Loucy (cell line): ENCODE results near the gene GIMAP8.

Experiments
- H2AFZ ChIP-seq: fragments of 200-600 bp; sonication (generic); 2 replicates; pipeline ENCODE4 v1.6.0; 2016; ENCODE audit warnings: antibody characterized with exemption, mild to moderate bottlenecking, low read length, moderate library complexity
- H3F3A ChIP-seq: fragments of 200-600 bp; 2 replicates; pipeline ENCODE4 v1.6.0; 2016; ENCODE audit warnings: antibody characterized with exemption, low read depth, mild to moderate bottlenecking
- H3K27me3 ChIP-seq: fragments of 200-600 bp; sonication (generic); 2 replicates; pipeline ENCODE4 v1.6.1; 2014; ENCODE audit warnings: low read length, mild to moderate bottlenecking; ENCODE audit not compliant: insufficient read depth, poor library complexity, severe bottlenecking
- H3K36me3 ChIP-seq: fragments of 200-600 bp; sonication (generic); 2 replicates; pipeline ENCODE4 v1.6.1; 2016; ENCODE audit warnings: low read length; ENCODE audit not compliant: insufficient read depth
- H3K4me1 ChIP-seq: fragments of 200-600 bp; sonication (generic); 2 replicates; pipeline ENCODE4 v1.5.1; 2014; ENCODE audit warnings: low read length, mild to moderate bottlenecking; ENCODE audit not compliant: insufficient read depth, poor library complexity, severe bottlenecking
- H3K4me2 ChIP-seq: fragments of 200-600 bp; sonication (generic); 2 replicates; pipeline ENCODE4 v1.6.0; 2014; ENCODE audit warnings: antibody characterized with exemption, low read length, low read depth, mild to moderate bottlenecking; ENCODE audit not compliant: poor library complexity, severe bottlenecking
- H3K4me3 ChIP-seq: fragments of 200-600 bp; sonication (generic); 2 replicates; pipeline ENCODE4 v1.5.1; 2014; ENCODE audit warnings: low read length, mild to moderate bottlenecking, mixed read lengths; ENCODE audit not compliant: poor library complexity, severe bottlenecking
- H3K79me2 ChIP-seq: fragments of 200-600 bp; sonication (generic); 2 replicates; pipeline ENCODE4 v1.6.1; 2014; ENCODE audit warnings: low read length; ENCODE audit not compliant: insufficient read depth
- H3K9ac ChIP-seq: fragments of 200-600 bp; sonication (generic); 2 replicates; pipeline ENCODE4 v1.6.0; 2014; ENCODE audit warnings: mild to moderate bottlenecking, low read depth, low read length, moderate library complexity; ENCODE audit not compliant: poor library complexity, severe bottlenecking
- H3K9me2 ChIP-seq: fragments of 200-600 bp; sonication (generic); replicated peaks from 2 replicates; pipeline ENCODE4 v1.6.1; 2016; ENCODE audit warnings: low read depth, low read length, mixed read lengths
- H3K9me3 ChIP-seq: fragments of 200-600 bp; sonication (generic); 2 replicates; pipeline ENCODE4 v1.6.1; 2014; ENCODE audit warnings: mild to moderate bottlenecking, antibody characterized with exemption, low read length, low read depth; ENCODE audit not compliant: insufficient read depth
- H4K20me1 ChIP-seq: fragments of 200-600 bp; sonication (generic); 2 replicates; pipeline ENCODE4 v1.6.0; 2014; ENCODE audit warnings: antibody characterized with exemption, low read length, mild to moderate bottlenecking; ENCODE audit not compliant: insufficient read depth, poor library complexity, severe bottlenecking
- CTCF ChIP-seq: fragments of 200-600 bp; sonication (generic); conservative IDR thresholded peaks from 2 replicates; pipeline ENCODE4 v1.5.1; 2014; ENCODE audit warnings: mild to moderate bottlenecking, antibody characterized with exemption, low read length
- EZH2phosphoT487 ChIP-seq: fragments of 200-600 bp; IDR thresholded peaks from 2 replicates; pipeline ENCODE4 v1.6.1; 2018; ENCODE audit warnings: antibody characterized with exemption, mild to moderate bottlenecking, moderate library complexity, borderline replicate concordance

GIMAP8 gene

GRCh38 chr7:150476819-150477631 lies 26.6 kb downstream of the GIMAP8 start:
- H3F3A ChIP-seq = no peaks in the 10 kb centered on the region
- H3K4me2 ChIP-seq = no peak overlapping the region
- no peak overlapping the region for H3K4me3 ChIP-seq
- no peaks in the 10 kb centered on the region for H3K9me2 ChIP-seq
- no peaks in the 10 kb centered on the region for H3K36me3 ChIP-seq
- no peak overlapping the region for H3K9ac ChIP-seq
- TF ChIP-seq CTCF (no peak), EZH2phosphoT487 (no peak)
- no peaks in the 10 kb centered on the region for H3K9me3 ChIP-seq
- H4K20me1 ChIP-seq = no peaks in the 10 kb centered on the region
- H3K79me2 ChIP-seq = no peaks in the 10 kb centered on the region
- H2AFZ ChIP-seq = no peak overlapping the region
- peaks cover 11% of the 10 kb centered on the region for H3K4me1 ChIP-seq
- no peaks in the 10 kb centered on the region for H3K27me3 ChIP-seq

DNA sequence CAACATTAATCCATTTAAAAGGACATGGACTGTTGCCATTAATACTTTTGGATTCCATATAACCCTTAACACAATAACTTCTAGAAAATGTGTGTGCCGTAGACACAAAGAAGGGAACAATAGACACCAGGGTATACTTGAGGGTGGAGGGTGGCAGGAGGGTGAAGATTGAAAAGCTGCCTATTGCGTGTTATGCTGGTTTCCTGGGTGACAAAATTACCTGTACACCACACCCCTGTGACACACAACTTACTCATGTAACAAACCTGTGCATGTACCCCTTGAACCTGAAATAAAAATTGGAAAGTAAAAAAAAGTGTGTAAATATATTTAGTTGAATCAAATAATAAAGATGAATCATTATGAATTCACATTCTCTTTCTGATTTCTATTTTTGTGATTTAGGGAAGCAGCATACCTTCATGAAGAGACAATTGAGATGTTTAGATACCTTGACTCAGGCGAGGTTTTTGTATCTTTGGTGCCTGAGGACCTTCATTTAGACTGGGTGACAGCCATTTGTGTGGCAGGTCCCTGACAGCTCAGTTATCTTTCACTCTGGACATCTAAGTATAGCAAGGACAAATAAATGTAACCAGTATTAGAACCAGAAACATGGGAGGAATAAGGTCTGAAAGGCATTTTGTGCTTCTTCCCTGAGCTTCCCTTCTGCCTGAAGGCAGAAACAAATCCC lies 28.7 kb downstream of the GIMAP8 start:
- no peak overlapping the region for H3K4me3 ChIP-seq
- no peak overlapping the region for H3K9ac ChIP-seq
- no peaks in the 10 kb centered on the region for H4K20me1 ChIP-seq
- no peaks in the 10 kb centered on the region for H3K9me2 ChIP-seq
- no peak for TF ChIP-seq EZH2phosphoT487
- no peak for TF ChIP-seq CTCF
- no peak overlapping the region for H2AFZ ChIP-seq
- H3K79me2 ChIP-seq = no peaks in the 10 kb centered on the region
- H3K27me3 ChIP-seq = no peaks in the 10 kb centered on the region
- H3K4me2 ChIP-seq = no peak overlapping the region
- no peaks in the 10 kb centered on the region for H3K9me3 ChIP-seq
- 0 out of 2 replicates have a peak, but pooled peaks cover 2% of the 10 kb centered on the region for H3F3A ChIP-seq
- H3K36me3 ChIP-seq = no peaks in the 10 kb centered on the region
- H3K4me1 ChIP-seq = peaks cover 32% of the 10 kb centered on the region

DNA sequence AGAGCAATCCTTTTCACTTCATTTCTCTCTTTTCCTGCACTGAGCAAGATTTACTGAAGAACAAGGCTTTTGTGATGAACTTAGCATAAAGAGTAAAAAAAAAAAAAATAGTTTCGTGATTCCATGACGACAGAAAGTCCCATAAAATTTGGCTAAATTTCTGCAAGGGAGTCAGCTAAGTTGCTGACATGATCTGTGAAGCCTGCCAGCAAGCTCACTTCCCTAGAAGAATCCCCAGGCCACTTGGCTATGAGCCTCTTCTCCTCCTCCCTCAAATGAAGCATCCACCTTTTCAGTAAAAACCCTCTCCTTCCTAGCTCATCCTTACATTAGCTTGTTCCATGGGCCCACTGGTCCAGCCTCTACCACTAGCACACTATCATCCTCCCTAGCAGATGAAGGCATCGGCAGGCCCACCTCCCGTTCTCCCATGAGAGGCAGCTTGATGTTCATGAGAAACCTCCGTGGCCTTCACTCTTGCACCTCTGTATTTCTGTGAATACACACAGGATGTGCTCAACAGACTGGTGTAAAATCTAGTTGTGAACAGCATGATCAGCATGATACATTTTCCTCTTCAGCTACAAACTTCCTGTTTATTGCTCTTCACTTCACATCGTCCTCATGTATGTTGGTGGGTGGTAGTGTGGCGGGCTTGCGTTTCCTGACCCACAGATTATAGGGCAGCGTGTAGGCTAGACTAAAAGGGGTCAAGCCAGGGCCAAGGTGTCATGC lies 30.9 kb downstream of the GIMAP8 start:
- Histone ChIP-seq H3K9me3 (no peaks in the 10 kb centered on the region), H3K27me3 (no peaks in the 10 kb centered on the region), H3K36me3 (no peaks in the 10 kb centered on the region), H3K4me3 (no peak overlapping the region), H3F3A (0 out of 2 replicates have a peak, but pooled peaks cover 2% of the 10 kb centered on the region), H3K9me2 (no peaks in the 10 kb centered on the region), H3K4me2 (no peak overlapping the region), H3K9ac (no peak overlapping the region), H3K79me2 (no peaks in the 10 kb centered on the region), H2AFZ (peak overlapping the region; percentile 63; the same call in 1 of the 2 replicates), H4K20me1 (no peaks in the 10 kb centered on the region), H3K4me1 (peaks cover 37% of the 10 kb centered on the region)
- no peak for TF ChIP-seq CTCF
